ENCODE results near the gene PPP1R13L. TPM values are rescaled to one million over a fixed set of nuclear protein-coding genes. Genes with fewer than 3 reads are reported as not detected.

Gene PPP1R13L, protein sequence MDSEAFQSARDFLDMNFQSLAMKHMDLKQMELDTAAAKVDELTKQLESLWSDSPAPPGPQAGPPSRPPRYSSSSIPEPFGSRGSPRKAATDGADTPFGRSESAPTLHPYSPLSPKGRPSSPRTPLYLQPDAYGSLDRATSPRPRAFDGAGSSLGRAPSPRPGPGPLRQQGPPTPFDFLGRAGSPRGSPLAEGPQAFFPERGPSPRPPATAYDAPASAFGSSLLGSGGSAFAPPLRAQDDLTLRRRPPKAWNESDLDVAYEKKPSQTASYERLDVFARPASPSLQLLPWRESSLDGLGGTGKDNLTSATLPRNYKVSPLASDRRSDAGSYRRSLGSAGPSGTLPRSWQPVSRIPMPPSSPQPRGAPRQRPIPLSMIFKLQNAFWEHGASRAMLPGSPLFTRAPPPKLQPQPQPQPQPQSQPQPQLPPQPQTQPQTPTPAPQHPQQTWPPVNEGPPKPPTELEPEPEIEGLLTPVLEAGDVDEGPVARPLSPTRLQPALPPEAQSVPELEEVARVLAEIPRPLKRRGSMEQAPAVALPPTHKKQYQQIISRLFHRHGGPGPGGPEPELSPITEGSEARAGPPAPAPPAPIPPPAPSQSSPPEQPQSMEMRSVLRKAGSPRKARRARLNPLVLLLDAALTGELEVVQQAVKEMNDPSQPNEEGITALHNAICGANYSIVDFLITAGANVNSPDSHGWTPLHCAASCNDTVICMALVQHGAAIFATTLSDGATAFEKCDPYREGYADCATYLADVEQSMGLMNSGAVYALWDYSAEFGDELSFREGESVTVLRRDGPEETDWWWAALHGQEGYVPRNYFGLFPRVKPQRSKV
- 5.1 and 5.6 TPM in 2 replicates for total RNA-seq (2014; rRNA removed; shearing (Covaris generic))

DNA sequence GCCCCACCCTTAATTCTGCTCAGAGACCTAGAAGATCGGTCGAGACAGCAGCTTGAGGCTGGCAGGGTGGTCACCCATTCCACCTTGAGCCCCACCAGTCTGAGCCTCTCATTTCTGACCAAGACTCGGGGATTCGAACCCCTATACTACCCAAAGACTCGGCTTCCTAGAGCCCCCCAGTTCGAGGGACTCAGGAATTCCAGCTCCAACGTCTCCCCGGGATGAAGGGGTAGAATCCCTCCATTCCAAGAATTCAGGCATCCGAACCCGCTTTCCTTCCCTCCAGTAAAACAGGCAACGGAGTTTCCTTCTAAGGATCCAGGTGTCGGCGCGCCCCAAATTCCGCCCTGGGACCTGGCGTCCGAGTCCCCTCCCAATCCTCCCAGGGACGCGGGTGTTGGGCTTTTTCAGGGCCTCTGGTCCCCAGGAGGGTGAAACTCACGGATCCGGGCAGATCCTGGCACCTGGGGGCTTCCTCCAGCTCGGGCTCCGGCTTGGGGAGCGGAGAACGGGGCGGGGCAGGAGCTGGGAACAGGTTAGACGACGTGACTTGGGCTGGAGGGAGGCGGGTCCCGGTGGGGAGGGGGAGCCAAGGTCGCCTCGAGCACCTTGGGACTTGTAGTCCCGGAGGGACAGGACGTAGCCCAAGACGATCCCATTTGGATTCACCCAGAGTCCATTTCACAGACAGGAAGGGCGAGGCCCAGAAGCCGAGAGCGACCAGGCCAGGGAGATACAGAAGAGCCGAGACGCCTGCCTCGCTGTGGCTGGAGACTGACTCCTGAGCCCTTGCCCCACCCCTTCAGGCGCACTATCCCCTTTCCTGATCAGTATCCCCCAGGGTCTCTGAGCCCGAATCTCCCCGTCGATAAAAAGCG, at the start of gene PPP1R13L:
PPP1R13L (minus strand) TSS at position 513 of the 878 bp plus-strand sequence. CDS start 6,751 bp downstream, outside the sequence.
- no peaks in the 10 kb centered on the region for H3K9me3 ChIP-seq (replicated peaks)
- H3K4me1 ChIP-seq (replicated peaks) = peaks cover 20% of the 10 kb centered on the region
- H3K4me3 ChIP-seq = peak within 1 kb of the TSS; percentile 63
- H3K36me3 ChIP-seq = peaks cover 16% of the 10 kb centered on the region
- no peaks in the 10 kb centered on the region for H3K27me3 ChIP-seq (replicated peaks)
- no peak for DNase-seq (ENCODE audit: low read depth in 1 of 2, low spot score in 2 of 2)
- H3K27ac ChIP-seq = peak within 1 kb of the TSS; percentile 99

DNA sequence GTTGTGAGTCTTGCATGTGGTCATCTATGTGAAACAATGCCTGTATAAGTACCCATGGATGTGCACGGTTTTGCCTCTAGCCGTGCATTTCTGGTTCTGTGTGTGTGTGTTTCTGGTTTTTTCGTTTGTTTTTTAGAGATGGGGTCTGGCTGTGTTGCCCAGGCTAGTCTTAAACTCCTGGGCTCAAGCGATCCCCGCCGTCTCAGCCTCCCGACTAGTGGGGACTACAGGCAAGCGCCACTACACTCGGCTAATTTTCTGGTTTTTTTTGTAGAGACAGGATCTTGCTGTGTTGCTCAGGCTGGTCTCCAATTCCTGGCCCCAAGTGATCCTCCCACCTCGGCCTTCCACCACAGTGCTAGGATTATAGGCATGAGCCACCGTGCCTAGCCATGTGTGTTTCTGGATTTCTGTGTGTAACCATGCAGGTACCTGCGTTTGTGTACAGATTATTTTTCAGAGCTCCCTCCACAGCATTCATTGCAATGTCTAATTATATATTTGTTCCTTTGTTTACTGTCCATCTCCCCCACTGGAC, 47.0 kb upstream of the PPP1R13L start:
- Histone ChIP-seq H3K9me3 (replicated peaks) (no peaks in the 10 kb centered on the region), H3K27ac (peak overlapping the region; percentile 94; the same call in 1 of the 2 replicates), H3K4me1 (replicated peaks) (peaks cover 62% of the 10 kb centered on the region), H3K36me3 (no peaks in the 10 kb centered on the region), H3K27me3 (replicated peaks) (no peaks in the 10 kb centered on the region), H3K4me3 (no peak overlapping the region)
- DNase-seq (ENCODE audit: low read depth in 1 of 2, low spot score in 2 of 2) = no peak

DNA sequence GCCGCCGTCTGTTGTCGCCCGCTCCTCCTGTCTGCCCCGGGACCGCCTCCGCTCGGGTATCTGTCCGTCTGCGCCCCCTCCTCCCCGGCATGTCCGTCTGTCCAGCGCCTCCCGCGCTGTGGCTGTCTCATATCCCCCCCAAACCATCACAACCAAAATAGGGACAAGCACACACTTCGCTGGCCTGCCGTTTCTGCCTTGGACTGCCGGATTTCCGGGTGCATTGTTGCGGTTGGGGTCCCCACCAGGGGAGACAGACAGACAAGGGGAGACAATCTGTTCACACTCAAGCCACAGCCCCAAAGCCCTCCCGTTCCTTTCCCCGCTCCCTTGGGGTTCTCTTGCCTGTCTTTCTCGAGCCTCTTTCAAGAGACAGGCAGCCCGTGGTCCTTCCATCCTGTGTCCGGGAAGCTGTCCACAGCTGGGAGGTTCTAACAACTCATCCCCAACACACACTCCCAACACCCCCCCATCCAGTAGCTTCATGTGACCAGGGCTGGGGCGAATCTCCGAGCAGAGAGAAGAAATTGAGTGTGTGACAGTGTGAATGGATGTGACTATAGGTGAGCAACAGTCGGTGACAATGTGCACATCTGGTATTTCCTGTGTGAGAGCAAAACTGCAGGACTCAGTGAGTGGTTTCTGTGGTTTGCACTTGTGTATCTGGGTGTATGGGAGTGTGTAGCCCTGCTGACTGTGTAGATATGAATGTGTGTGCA, 46.4 kb upstream of the PPP1R13L start:
- Histone ChIP-seq H3K4me3 (peak overlapping the region; percentile 45), H3K36me3 (no peaks in the 10 kb centered on the region), H3K27ac (peak overlapping the region; percentile 94), H3K4me1 (replicated peaks) (peaks cover 57% of the 10 kb centered on the region), H3K9me3 (replicated peaks) (no peaks in the 10 kb centered on the region), H3K27me3 (replicated peaks) (no peaks in the 10 kb centered on the region)
- DNase-seq (ENCODE audit: low read depth in 1 of 2, low spot score in 2 of 2) = peak in 1 of 2 experiments; percentile 67

DNA sequence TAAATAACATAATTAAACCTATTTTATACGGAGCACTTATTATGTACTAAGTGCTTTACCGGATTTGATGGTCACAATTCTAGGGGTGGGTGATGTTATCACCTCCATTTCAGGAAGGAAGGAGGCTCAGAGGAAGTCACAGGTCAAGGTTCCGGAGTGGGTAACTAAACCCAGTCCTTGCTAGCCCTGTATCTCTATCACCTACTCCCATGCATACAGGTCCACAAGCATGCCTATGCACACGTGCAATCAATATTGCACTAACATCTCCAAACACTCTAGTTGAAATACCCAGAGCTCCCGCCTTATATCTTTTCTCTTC, 45.1 kb upstream of the PPP1R13L start:
- Histone ChIP-seq H3K27ac (peak overlapping the region; percentile 94), H3K4me3 (peak overlapping the region; percentile 45), H3K27me3 (replicated peaks) (no peaks in the 10 kb centered on the region), H3K36me3 (no peaks in the 10 kb centered on the region), H3K9me3 (replicated peaks) (no peaks in the 10 kb centered on the region), H3K4me1 (replicated peaks) (peaks cover 46% of the 10 kb centered on the region)
- DNase-seq (ENCODE audit: low read depth in 1 of 2, low spot score in 2 of 2) = no peak

DNA sequence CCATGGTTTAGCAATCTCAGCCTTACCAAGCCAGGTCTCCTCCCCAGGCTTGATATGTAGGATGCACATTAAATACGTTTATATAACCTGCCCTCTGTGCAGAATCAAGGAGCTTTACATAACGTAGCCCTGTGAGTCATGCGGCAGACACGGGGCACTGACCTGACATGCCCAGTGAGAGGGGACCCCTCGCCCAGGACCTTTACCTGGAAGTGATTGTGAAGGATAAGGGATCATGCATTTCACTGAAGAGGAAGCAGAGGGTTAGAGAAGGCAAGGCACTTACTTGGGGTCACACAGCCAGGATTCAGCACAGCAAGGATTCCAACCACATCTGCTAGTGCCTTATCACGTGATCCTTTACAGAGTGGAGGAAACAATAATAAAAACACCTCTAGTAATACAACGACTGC, 44.0 kb upstream of the PPP1R13L start:
- H3K9me3 ChIP-seq (replicated peaks) = no peaks in the 10 kb centered on the region
- H3K4me1 ChIP-seq (replicated peaks) = peaks cover 43% of the 10 kb centered on the region
- H3K27ac ChIP-seq = no peak overlapping the region
- no peak overlapping the region for H3K4me3 ChIP-seq
- H3K27me3 ChIP-seq (replicated peaks) = no peaks in the 10 kb centered on the region
- no peak for DNase-seq (ENCODE audit: low read depth in 1 of 2, low spot score in 2 of 2)
- no peaks in the 10 kb centered on the region for H3K36me3 ChIP-seq

DNA sequence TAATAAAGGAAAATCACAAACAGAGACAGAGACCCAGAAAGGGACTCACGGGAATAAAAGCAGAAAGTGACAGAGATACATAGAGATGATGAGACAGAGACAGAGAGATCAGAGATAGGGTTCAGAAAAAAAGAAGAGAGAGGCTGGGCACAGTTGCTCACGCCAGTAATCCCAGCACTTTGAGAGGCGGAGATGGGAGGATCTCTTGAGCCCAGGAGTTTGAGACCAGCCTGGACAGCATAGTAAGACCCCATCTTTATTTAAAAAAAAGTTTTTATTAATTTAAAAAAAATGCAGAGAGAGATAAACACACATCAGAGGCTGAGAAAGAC, 43.5 kb upstream of the PPP1R13L start:
- Histone ChIP-seq H3K36me3 (no peaks in the 10 kb centered on the region), H3K27ac (no peak overlapping the region), H3K4me3 (no peak overlapping the region), H3K9me3 (replicated peaks) (no peaks in the 10 kb centered on the region), H3K27me3 (replicated peaks) (no peaks in the 10 kb centered on the region), H3K4me1 (replicated peaks) (peaks cover 42% of the 10 kb centered on the region)
- no peak for DNase-seq (ENCODE audit: low read depth in 1 of 2, low spot score in 2 of 2)

DNA sequence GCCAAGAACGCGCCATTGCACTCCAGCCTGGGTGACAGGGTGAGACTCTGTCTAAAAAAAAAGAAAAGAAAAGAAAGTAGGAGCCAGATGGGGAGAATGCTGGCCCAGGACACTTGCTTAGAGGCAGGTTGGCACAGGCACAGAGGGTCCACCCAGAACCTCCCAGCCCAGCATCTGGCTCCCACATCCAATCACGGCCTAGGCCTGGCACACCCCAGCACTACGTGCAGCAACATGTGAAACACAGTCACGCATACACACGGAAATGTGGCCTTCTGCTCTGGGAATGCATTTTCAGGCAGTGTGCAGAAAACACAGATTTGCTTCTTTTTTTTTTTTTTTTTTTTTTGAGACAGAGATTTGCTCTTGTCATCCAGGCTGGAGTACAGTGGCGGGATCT, 42.1 kb upstream of the PPP1R13L start:
- H3K9me3 ChIP-seq (replicated peaks) = no peaks in the 10 kb centered on the region; the same call in 1 of the 2 replicates
- no peaks in the 10 kb centered on the region for H3K36me3 ChIP-seq
- no peaks in the 10 kb centered on the region for H3K27me3 ChIP-seq (replicated peaks)
- no peak overlapping the region for H3K4me3 ChIP-seq
- peaks cover 38% of the 10 kb centered on the region for H3K4me1 ChIP-seq (replicated peaks)
- H3K27ac ChIP-seq = no peak overlapping the region
- DNase-seq (ENCODE audit: low read depth in 1 of 2, low spot score in 2 of 2) = no peak

DNA sequence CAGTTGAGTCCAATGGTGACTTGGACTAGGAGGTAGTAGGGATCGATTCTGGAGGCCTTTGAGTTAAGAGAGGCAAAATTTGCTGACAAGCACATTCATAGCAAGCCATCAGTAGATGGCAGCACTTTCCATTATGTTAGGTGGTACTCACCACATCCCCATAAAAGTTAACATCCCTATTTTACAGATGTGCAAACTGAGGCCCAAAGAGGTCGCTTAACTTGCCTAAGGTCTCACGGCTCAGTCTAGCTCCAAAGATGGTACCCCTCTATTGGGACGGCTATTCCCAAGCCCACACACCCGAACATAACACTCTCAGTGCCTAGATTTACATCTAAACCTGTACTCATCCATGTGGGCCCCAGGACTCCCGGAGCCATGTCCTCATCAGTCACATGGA, 41.4 kb upstream of the PPP1R13L start:
- H3K4me1 ChIP-seq (replicated peaks) = peaks cover 32% of the 10 kb centered on the region
- H3K27me3 ChIP-seq (replicated peaks) = no peaks in the 10 kb centered on the region
- H3K36me3 ChIP-seq = no peaks in the 10 kb centered on the region
- no peak overlapping the region for H3K27ac ChIP-seq
- no peak overlapping the region for H3K4me3 ChIP-seq
- H3K9me3 ChIP-seq (replicated peaks) = no peaks in the 10 kb centered on the region; the same call in 1 of the 2 replicates
- DNase-seq (ENCODE audit: low read depth in 1 of 2, low spot score in 2 of 2) = no peak

DNA sequence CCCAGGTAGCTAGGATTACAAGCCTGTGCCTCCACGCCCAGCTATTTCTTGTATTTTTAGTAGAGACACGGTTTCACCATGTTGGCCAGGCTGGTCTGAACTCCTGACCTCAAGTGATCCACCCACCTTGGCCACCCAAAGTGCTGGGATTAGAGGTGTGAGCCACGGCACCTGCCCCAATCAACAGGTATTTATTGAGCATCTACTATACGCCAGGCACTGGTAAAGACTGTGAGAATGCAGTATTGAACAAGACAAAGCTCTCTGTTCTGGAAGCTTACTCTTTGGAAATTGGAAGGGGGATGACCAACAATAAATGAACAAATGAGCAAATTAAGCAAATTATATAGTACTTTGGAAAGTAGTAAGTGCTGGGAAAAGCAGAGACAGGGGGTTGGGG, 40.3 kb upstream of the PPP1R13L start:
- H3K4me3 ChIP-seq = no peak overlapping the region
- H3K27ac ChIP-seq = no peak overlapping the region
- no peak for DNase-seq (ENCODE audit: low read depth in 1 of 2, low spot score in 2 of 2)
- H3K36me3 ChIP-seq = no peaks in the 10 kb centered on the region
- no peaks in the 10 kb centered on the region; the same call in 1 of the 2 replicates for H3K9me3 ChIP-seq (replicated peaks)
- H3K27me3 ChIP-seq (replicated peaks) = no peaks in the 10 kb centered on the region
- H3K4me1 ChIP-seq (replicated peaks) = peaks cover 34% of the 10 kb centered on the region

DNA sequence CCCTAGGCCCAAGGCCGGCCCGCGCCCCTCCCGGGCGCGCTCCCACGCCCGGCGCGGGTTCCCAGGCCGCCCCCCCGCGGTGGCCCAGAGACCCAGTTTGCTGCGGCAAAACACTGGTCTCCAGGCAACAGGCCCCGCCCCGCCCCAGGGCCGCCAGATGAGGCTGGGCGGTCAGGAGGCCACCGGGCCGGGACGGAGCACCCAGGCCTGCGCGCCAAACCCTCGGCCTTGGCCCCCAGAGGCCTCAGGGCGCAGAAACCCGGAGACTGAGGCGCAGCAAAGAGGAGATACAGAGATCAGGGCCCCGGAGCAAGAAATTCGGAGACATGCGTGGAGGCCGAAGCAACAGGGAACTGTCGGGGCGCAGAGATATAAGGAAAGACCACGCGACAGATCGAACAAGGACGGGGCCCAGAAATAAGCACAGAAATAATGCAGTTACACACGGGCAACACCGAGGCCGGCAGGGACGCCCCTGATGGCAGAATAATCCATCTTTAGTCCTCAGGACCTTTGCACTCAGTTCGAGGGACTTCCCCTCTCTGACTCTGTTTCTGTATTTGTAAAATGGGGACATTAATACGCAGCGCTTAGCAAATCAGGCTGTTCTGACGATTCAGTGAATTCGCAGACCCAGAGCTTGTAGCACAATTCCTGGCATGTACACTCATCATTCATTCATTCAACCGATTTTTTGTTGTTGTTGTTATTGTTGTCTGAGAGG, 39.6 kb upstream of the PPP1R13L start:
- H3K36me3 ChIP-seq = no peaks in the 10 kb centered on the region
- DNase-seq (ENCODE audit: low read depth in 1 of 2, low spot score in 2 of 2) = peak; percentile 69 to 94
- H3K4me3 ChIP-seq = no peak overlapping the region
- H3K9me3 ChIP-seq (replicated peaks) = no peaks in the 10 kb centered on the region; the same call in 1 of the 2 replicates
- no peaks in the 10 kb centered on the region for H3K27me3 ChIP-seq (replicated peaks)
- H3K27ac ChIP-seq = peak overlapping the region; percentile 60
- H3K4me1 ChIP-seq (replicated peaks) = peaks cover 36% of the 10 kb centered on the region

DNA sequence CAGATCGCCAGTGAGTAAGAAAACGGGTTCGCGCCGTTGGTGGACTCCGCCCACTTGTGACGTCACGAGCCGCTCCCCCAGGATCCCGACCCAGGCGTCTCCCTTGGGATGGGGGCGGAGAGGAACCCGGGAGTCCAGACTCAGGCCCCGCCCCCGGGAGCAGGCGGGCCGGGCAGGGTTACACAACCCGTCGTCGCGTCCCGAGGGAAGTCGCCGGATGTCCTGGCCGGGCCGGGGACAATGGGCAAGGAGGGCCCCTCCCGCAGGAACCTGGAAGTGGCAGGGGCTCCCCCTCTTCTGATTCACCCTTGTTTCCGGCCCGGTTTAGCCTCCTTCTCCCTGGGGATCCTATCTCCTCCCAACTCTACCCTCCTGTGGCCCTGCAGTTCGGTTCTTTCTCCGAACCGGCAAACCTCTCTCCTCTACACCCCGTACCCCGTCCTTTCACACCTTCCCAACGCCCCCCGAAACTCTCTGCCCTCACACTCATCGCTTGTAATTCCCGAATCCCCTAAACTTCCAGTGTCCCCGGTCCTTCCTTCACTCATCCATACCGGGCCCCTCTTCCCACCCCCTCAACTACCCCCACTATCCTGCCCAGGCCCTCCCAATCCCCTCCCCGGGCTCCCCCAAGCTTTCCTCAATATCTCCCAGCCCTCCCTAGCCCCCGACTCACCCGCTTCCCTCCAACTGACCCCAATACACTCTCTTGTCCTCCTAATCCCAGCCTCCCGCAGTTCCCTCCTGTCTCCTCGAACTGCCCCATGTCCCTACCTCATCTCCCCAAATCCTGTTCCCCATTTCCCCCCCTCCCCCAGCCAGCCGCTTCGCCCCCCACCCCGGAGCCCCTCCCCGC, 38.8 kb upstream of the PPP1R13L start:
- peak; percentile 98 to 99 for DNase-seq (ENCODE audit: low read depth in 1 of 2, low spot score in 2 of 2)
- no peaks in the 10 kb centered on the region for H3K36me3 ChIP-seq
- H3K4me1 ChIP-seq (replicated peaks) = peaks cover 40% of the 10 kb centered on the region
- H3K27ac ChIP-seq = peak overlapping the region; percentile 97
- no peaks in the 10 kb centered on the region for H3K27me3 ChIP-seq (replicated peaks)
- H3K4me3 ChIP-seq = peak overlapping the region; percentile 34
- H3K9me3 ChIP-seq (replicated peaks) = no peaks in the 10 kb centered on the region; the same call in 1 of the 2 replicates

Measured in SJSA1 (cell line).